HepG2 (cell line): Measurements from ENCODE around the gene VAV2. TPM values are rescaled to one million over a fixed set of nuclear protein-coding genes. Genes with fewer than 3 reads are reported as not detected.
A peak's percentile ranks its signal among the peaks of the same experiment; 100 is the strongest.

ENCODE experiments used
- AHR ChIP-seq: IDR thresholded peaks from 2 replicates; pipeline ENCODE4 v1.6.1; 2018; ENCODE audit warnings: missing genetic modification reagents, missing compliant biosample characterization
- EEA1 ChIP-seq: sonication (generic); formaldehyde crosslinking; IDR thresholded peaks from 2 replicates; pipeline ENCODE4 v1.5.1; 2020; ENCODE audit warnings: mild to moderate bottlenecking, missing genetic modification reagents, borderline replicate concordance
- NR2F6 ChIP-seq, 2 experiments: IDR thresholded peaks; 2 replicates each; pipeline ENCODE4 v1.6.1; 2016; ENCODE audit warnings: antibody characterized with exemption in 1 of 2, mild to moderate bottlenecking in 1 of 2
- POLR2AphosphoS2 ChIP-seq: IDR thresholded peaks from 2 replicates; pipeline ENCODE4 v1.6.1; 2011; ENCODE audit warnings: low read depth, low read length, improper control_type of control experiment
- SPEN ChIP-seq: sonication (generic); formaldehyde crosslinking; IDR thresholded peaks from 2 replicates; pipeline ENCODE4 v1.5.1; 2020; ENCODE audit warnings: low read depth, mild to moderate bottlenecking, missing genetic modification reagents
- SRF ChIP-seq: IDR thresholded peaks from 2 replicates; pipeline ENCODE4 v1.6.1; 2011; ENCODE audit warnings: mild to moderate bottlenecking, low read depth, low read length, moderate library complexity
- ZNF10 ChIP-seq: sonication (generic); formaldehyde crosslinking; IDR thresholded peaks from 2 replicates; pipeline ENCODE4 v1.4.0; 2020; ENCODE audit warnings: mild to moderate bottlenecking, low read depth, missing genetic modification reagents, borderline replicate concordance
- polyA plus RNA-seq, 8 experiments: library from polyadenylated mRNA; depleted of rRNA in 3 of 8; stranded (reverse) in 7 of 8; unstranded in 1 of 8; fragments of >200 nt; fragmentation: Illumina TruSeq in 4 of 8; extraction: Trizol in 4 of 8; gene quantifications; 2 replicates each; pipeline versions ENCODE4 v1.2.1 to v1.2.3, GENCODE V29; 2011 to 2016; ENCODE audit warnings: low read depth in 4 of 8, missing spikeins in 1 of 8, mixed read lengths in 1 of 8; ENCODE audit not compliant: insufficient read depth in 1 of 8
- total RNA-seq, 5 experiments: library from RNA; depleted of rRNA; stranded (reverse); fragments of >200 nt; fragmentation: Illumina TruSeq; extraction: Trizol; gene quantifications; 2 replicates each; pipeline ENCODE4 v1.2.3, GENCODE V29; 2016; ENCODE audit warnings: low read depth in 1 of 5
- TF ChIP-seq, protein P1 (sequence below): sonication (generic); formaldehyde crosslinking; IDR thresholded peaks from 2 replicates; pipeline ENCODE4 v1.5.0; 2020; ENCODE audit warnings: mild to moderate bottlenecking, missing genetic modification reagents, borderline replicate concordance
- TF ChIP-seq, protein P2 (sequence below): sonication (generic); formaldehyde crosslinking; IDR thresholded peaks from 2 replicates; pipeline ENCODE4 v1.4.0; 2020; ENCODE audit warnings: mild to moderate bottlenecking, missing genetic modification reagents
- TF ChIP-seq, protein P3 (sequence below): IDR thresholded peaks from 2 replicates; pipeline ENCODE4 v1.6.1; 2016; ENCODE audit warnings: missing compliant biosample characterization, missing genetic modification reagents, borderline replicate concordance
- TF ChIP-seq, protein P4 (sequence below): sonication (generic); formaldehyde crosslinking; conservative IDR thresholded peaks from 2 replicates; pipeline ENCODE4 v1.4.0; 2020; ENCODE audit warnings: mild to moderate bottlenecking, missing genetic modification reagents, moderate library complexity
- TF ChIP-seq, protein P5 (sequence below): sonication (generic); formaldehyde crosslinking; IDR thresholded peaks from 2 replicates; pipeline ENCODE4 v1.5.0; 2020; ENCODE audit warnings: missing genetic modification reagents

The VAV2 gene
- total and polyA plus RNA-seq, 2 of the 13 experiments (the other 11 are each of a cell fraction or from before 2014, with no cell fraction given), result 22.5 to 22.9 TPM

DNA sequence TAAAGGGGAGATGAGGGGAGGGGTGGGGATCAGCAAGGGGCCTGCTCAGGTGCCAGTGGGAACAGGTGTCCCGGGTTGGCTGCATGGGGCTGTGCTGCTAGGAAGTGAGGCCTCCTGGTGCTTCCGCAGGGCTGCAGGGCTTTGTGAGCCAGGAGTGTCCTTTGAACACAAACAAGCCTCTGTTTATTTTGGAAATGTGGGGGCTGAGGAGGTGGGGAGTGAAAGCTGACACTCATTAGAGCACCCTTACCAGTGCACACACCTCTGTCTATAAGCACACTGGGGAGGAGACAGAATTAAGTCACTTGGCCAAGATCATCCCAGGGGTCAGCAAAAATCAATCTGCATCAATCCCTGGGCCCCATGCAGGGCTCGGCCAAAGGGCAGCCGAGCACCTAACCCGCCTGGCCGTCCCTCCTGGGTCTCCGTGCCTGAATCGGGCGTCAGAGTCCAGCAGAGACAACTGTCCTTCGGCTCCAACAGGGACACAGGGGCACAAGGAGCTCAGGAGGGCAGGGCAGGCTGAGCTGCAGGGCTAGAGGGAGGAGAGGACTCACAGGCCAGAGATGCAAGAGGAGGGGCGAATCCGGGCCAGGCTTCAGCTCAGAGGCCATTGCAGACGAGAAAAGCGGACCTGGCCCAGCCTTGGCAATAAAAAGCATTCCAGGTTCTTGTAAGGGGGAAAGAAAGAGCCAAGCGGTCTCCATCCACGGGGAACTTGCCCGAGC, 99.8 kb downstream of the VAV2 start (continued):
- TF ChIP-seq, protein P1, sequence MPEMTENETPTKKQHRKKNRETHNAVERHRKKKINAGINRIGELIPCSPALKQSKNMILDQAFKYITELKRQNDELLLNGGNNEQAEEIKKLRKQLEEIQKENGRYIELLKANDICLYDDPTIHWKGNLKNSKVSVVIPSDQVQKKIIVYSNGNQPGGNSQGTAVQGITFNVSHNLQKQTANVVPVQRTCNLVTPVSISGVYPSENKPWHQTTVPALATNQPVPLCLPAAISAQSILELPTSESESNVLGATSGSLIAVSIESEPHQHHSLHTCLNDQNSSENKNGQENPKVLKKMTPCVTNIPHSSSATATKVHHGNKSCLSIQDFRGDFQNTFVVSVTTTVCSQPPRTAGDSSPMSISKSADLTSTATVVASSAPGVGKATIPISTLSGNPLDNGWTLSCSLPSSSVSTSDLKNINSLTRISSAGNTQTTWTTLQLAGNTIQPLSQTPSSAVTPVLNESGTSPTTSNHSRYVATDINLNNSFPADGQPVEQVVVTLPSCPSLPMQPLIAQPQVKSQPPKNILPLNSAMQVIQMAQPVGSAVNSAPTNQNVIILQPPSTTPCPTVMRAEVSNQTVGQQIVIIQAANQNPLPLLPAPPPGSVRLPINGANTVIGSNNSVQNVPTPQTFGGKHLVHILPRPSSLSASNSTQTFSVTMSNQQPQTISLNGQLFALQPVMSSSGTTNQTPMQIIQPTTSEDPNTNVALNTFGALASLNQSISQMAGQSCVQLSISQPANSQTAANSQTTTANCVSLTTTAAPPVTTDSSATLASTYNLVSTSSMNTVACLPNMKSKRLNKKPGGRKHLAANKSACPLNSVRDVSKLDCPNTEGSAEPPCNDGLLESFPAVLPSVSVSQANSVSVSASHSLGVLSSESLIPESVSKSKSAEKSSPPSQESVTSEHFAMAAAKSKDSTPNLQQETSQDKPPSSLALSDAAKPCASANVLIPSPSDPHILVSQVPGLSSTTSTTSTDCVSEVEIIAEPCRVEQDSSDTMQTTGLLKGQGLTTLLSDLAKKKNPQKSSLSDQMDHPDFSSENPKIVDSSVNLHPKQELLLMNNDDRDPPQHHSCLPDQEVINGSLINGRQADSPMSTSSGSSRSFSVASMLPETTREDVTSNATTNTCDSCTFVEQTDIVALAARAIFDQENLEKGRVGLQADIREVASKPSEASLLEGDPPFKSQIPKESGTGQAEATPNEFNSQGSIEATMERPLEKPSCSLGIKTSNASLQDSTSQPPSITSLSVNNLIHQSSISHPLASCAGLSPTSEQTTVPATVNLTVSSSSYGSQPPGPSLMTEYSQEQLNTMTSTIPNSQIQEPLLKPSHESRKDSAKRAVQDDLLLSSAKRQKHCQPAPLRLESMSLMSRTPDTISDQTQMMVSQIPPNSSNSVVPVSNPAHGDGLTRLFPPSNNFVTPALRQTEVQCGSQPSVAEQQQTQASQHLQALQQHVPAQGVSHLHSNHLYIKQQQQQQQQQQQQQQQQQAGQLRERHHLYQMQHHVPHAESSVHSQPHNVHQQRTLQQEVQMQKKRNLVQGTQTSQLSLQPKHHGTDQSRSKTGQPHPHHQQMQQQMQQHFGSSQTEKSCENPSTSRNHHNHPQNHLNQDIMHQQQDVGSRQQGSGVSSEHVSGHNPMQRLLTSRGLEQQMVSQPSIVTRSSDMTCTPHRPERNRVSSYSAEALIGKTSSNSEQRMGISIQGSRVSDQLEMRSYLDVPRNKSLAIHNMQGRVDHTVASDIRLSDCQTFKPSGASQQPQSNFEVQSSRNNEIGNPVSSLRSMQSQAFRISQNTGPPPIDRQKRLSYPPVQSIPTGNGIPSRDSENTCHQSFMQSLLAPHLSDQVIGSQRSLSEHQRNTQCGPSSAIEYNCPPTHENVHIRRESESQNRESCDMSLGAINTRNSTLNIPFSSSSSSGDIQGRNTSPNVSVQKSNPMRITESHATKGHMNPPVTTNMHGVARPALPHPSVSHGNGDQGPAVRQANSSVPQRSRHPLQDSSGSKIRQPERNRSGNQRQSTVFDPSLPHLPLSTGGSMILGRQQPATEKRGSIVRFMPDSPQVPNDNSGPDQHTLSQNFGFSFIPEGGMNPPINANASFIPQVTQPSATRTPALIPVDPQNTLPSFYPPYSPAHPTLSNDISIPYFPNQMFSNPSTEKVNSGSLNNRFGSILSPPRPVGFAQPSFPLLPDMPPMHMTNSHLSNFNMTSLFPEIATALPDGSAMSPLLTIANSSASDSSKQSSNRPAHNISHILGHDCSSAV (CRISPR knock-in tag), result no peak; the same call in 1 of the 2 replicates
- TF ChIP-seq, protein P2, sequence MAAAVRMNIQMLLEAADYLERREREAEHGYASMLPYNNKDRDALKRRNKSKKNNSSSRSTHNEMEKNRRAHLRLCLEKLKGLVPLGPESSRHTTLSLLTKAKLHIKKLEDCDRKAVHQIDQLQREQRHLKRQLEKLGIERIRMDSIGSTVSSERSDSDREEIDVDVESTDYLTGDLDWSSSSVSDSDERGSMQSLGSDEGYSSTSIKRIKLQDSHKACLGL (CRISPR knock-in tag), result peak; percentile 52
- TF ChIP-seq, protein P3, sequence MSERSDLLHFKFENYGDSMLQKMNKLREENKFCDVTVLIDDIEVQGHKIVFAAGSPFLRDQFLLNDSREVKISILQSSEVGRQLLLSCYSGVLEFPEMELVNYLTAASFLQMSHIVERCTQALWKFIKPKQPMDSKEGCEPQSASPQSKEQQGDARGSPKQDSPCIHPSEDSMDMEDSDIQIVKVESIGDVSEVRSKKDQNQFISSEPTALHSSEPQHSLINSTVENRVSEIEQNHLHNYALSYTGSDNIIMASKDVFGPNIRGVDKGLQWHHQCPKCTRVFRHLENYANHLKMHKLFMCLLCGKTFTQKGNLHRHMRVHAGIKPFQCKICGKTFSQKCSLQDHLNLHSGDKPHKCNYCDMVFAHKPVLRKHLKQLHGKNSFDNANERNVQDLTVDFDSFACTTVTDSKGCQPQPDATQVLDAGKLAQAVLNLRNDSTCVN, result peak; percentile 81
- peak; percentile 100 for TF ChIP-seq NR2F6 (IDR thresholded peaks at IDR 0.05)
- peak; percentile 100 for TF ChIP-seq NR2F6 (CRISPR knock-in tag; IDR thresholded peaks at IDR 0.05)
- peak; percentile 84; the same call in 1 of the 2 replicates for TF ChIP-seq SPEN (CRISPR knock-in tag)
- TF ChIP-seq EEA1, result no peak
- 0 out of 2 replicates have a peak, but pooled peaks have one; percentile 45 for TF ChIP-seq POLR2AphosphoS2
- TF ChIP-seq SRF, result peak; percentile 22; the same call in 1 of the 2 replicates
- peak; percentile 83 for TF ChIP-seq AHR (CRISPR knock-in tag)
- TF ChIP-seq, protein P4, sequence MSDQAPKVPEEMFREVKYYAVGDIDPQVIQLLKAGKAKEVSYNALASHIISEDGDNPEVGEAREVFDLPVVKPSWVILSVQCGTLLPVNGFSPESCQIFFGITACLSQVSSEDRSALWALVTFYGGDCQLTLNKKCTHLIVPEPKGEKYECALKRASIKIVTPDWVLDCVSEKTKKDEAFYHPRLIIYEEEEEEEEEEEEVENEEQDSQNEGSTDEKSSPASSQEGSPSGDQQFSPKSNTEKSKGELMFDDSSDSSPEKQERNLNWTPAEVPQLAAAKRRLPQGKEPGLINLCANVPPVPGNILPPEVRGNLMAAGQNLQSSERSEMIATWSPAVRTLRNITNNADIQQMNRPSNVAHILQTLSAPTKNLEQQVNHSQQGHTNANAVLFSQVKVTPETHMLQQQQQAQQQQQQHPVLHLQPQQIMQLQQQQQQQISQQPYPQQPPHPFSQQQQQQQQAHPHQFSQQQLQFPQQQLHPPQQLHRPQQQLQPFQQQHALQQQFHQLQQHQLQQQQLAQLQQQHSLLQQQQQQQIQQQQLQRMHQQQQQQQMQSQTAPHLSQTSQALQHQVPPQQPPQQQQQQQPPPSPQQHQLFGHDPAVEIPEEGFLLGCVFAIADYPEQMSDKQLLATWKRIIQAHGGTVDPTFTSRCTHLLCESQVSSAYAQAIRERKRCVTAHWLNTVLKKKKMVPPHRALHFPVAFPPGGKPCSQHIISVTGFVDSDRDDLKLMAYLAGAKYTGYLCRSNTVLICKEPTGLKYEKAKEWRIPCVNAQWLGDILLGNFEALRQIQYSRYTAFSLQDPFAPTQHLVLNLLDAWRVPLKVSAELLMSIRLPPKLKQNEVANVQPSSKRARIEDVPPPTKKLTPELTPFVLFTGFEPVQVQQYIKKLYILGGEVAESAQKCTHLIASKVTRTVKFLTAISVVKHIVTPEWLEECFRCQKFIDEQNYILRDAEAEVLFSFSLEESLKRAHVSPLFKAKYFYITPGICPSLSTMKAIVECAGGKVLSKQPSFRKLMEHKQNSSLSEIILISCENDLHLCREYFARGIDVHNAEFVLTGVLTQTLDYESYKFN, result peak; percentile 100
- no peak for TF ChIP-seq ZNF10
- TF ChIP-seq, protein P5, sequence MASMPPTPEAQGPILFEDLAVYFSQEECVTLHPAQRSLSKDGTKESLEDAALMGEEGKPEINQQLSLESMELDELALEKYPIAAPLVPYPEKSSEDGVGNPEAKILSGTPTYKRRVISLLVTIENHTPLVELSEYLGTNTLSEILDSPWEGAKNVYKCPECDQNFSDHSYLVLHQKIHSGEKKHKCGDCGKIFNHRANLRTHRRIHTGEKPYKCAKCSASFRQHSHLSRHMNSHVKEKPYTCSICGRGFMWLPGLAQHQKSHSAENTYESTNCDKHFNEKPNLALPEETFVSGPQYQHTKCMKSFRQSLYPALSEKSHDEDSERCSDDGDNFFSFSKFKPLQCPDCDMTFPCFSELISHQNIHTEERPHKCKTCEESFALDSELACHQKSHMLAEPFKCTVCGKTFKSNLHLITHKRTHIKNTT, result no peak
